Uterus (tissue), 2 donors: ENCODE data around the gene SLC46A2.

Experiments
- CTCF ChIP-seq, 4 experiments: fragments of 200-600 bp in 2 of 4; fragments of 450-650 bp in 2 of 4; sonication (generic) in 2 of 4; IDR thresholded peaks; one replicate each; pipeline ENCODE4 v1.5.1; 2016 to 2019; ENCODE audit warnings: antibody characterized with exemption in 4 of 4, mild to moderate bottlenecking in 2 of 4, moderate library complexity in 1 of 4
- POLR2A ChIP-seq, 2 donors: fragments of 450-650 bp; IDR thresholded peaks; one replicate each; pipeline ENCODE4 v1.6.1; 2016; ENCODE audit warnings: antibody characterized with exemption in 2 of 2, mild to moderate bottlenecking in 1 of 2, moderate library complexity in 1 of 2

DNA sequence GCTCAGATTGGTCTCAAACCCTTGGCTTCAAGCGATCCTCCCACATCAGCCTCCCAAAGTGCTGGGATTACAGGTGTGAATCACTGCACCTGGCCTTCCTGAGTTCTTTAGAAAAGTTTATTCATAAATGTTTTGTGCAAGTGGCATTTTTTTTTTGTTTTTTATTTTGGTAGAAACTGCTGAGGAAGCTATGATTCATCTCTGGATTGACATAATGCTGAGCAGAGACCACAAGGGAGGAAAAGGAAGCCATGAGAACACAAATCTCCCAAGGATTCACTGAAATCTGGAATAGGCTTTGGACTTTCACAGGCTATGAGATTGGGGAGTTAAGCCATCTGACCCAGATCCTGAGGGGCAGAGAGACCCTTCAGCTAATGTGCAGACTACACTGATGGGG lies 3.4 kb upstream of the SLC46A2 start:
- TF ChIP-seq POLR2A (IDR thresholded peaks at IDR 0.05) (no peak), CTCF (IDR thresholded peaks at IDR 0.05) (no peak)
